Daoy (cell line): ENCODE data around the gene PPP2R2C. TPM values are rescaled to one million over a fixed set of nuclear protein-coding genes. Genes with fewer than 3 reads are reported as not detected.
A peak's percentile ranks its signal among the peaks of the same experiment; 100 is the strongest.

Experiments
- DNase-seq: peaks from one replicate; pipeline ENCODE4 v3.0.0-alpha.2; 2015; ENCODE audit warnings: low read depth
- total RNA-seq: library from RNA; depleted of rRNA; stranded (reverse); fragments of >200 nt; shearing (Covaris generic); gene quantifications from 2 replicates; pipeline ENCODE4 v1.2.3, GENCODE V29; 2014

PPP2R2C gene
- total RNA-seq, 1 experiment from 2014 or later, result 0.86 TPM

DNA sequence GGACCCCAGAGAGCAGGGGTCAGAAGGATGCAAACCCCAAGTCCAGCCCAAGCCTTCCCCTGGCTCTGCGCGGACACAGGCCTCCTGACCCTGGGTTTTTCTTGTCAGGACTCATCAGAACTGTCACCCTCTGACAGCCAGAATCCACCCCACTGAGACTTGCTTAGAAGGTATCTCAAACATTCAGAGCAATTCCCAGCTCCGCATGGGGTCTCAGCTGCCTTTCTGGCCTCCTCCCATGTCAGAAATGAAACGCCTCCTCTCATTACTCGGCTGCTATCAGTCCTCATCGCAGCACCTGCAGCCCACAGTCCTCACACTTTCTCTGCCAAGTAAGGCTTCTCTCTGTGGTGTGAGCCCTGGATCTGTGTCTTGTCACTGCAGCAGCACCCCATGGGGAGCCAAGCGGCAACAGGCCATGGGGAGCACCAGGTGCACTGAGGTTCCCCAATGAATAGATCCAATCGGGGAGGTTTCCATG is 105.0 kb downstream of the PPP2R2C start:
- no peak for DNase-seq

DNA sequence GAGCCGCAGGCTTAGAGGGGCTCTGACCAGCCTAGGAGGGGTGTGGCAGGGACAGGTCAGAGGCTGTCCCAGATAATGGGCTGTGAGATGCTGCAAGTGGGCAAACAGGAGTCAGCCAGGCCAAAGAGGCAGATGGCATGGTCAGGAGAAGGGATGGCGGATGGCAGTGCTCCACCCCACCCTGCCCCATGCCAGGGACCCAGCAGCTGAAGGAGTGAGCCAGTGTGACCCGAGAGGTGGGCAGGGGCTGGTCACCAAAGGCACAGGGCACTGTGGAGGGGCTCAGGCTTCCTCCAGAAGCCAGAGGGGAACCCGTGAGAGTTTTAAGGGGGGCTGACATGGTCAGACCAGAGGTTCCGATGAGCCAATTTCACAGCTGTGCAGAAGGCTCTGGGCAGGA is 105.8 kb downstream of the PPP2R2C start:
- DNase-seq, result no peak

- DNase-seq, result no peak
Observed at GRCh38 chr4:6365545-6366086, 106.8 kb downstream of the PPP2R2C start.

DNA sequence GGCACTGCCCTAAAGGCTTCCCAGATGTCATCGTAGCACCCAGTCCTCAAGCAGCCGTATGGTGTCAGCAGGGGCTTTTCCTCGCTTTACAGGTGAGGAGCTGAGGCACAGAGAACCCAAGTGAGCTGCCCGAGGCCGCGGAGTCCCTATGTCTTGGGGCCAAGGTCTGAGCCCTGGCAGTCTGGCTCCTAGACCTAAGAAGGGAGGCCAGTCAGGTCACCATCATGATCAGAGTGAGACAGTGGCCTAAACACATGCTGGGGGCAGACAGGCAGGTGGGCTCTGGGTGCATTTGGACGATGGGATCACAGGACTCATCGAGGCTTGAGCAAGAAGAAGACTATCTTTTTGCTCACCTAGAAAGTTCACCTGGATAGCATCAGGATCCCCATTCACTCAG is 107.8 kb downstream of the PPP2R2C start:
- DNase-seq, result no peak

DNA sequence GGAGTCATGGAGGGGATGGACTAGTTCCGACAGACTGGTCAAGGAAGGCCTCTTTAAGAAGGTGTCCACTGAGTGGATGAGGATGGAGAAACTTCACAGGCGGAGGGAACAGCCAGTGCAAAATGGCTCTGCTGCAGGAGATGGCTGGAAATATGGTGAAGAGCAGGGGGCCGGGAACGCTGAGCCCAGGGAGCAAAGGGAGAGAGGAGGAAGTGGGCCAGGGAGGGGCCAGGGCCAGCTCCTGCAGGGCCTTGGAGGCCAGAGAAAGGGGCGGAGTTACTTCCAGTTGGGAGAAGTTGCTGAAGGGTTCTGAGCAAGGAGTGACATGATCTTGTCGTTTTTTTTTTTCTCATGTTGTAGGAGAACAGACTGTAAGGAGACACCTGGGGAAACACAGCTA is 108.3 kb downstream of the PPP2R2C start:
- DNase-seq, result no peak

GRCh38 chr4:6362896-6363295 is 109.5 kb downstream of the PPP2R2C start:
- DNase-seq, result peak; percentile 57

GRCh38 chr4:6362243-6362885 is 110.0 kb downstream of the PPP2R2C start:
- DNase-seq, result no peak

DNA sequence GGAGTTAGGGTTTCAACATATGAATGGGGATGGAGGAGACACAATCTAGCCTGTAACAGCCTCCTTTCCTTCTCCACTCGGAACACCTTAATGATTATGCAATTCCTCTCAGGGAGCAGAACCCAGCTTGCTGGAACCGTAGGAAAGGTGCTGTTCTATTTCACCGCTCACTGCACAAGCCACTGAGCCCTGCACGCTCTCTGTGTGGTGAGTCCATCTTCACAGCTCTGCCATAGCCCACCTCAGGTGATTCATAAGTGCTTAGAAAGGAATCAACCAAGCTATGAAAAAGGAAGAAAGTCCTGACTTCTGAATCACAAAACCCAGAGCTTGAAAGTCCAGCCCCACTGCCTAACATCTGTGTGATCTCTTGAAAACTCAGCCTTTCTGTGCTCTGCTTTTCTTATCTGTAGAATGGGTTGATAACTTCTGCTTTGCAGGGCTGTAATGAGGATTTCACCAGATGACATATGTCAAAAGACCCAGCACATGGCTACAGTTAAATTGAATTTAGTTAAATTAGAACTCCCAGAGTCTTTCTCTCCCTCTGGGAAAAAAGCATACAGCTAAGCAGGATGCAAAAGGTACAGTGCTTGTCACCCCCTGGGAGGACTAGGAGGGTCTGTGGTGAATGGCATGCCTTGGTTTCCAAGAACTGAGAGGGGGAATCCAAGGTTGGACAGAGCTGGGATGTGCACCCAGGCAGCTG is 111.2 kb downstream of the PPP2R2C start:
- DNase-seq, result no peak

- peak; percentile 46 for DNase-seq
Observed at GRCh38 chr4:6360385-6360784, 112.0 kb downstream of the PPP2R2C start.

- DNase-seq, result no peak
Observed at GRCh38 chr4:6359536-6360308, 112.7 kb downstream of the PPP2R2C start.

DNA sequence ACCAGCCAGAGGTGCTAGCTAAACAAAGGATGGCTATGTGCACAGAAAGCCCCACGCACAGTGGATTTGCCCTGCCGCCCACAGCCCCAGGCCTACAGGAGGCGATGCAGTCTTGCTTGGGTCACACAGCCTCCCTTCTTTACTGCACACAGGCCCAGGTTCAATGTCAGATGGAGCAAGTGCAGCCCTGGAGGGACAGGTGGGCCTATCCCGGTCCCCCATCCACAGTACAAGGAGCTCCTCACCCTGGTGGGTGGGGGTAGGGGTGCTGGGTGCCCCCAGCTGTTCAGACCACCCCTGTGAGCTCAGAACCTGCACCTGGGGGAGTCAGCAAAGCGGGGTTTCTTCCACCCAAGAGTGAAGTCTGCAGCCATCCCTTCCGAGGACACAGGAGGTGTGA is 114.9 kb downstream of the PPP2R2C start:
- DNase-seq, result no peak

- no peak for DNase-seq
Observed at GRCh38 chr4:6356076-6356560, 116.3 kb downstream of the PPP2R2C start.

DNA sequence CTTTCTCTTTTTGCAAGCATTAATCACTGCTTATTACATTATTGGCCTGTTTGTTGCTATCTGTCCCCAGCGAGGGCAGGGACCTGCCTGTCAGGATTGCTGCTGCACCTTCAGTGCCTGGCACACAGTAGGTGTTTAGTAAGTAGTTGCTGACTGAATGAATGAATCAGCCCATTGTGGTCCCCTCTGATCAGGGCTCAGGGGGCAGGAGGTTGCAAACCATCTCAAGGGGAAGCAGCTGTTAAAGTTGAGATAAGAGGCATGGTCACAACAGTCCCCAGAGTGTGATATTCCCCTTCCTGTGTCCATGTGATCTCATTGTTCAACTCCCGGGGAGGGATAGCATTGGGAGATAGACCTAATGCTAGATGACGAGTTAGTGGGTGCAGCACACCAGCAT is 117.4 kb downstream of the PPP2R2C start:
- no peak for DNase-seq

- DNase-seq, result no peak
Observed at GRCh38 chr4:6354626-6355025, 117.8 kb downstream of the PPP2R2C start.

DNA sequence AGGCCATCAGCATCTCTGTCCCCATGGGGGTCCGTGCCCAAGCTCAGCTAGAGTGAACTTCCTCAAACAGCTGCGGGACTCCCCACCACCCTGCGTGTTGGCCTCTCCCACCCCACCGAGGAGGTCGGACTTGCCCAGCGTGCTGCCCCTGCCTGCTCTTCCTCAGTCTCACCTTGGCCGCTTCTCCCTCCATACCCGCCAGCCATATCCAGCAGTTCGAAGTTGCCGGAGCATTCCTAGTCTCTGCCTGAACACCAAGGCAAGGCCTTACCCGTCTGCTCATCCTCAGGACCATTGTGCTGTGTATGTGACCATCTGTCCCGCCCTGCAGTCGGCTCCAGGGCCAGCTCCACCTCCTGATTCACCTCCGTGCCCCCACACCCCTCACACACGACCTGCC is 118.3 kb downstream of the PPP2R2C start:
- no peak for DNase-seq

DNA sequence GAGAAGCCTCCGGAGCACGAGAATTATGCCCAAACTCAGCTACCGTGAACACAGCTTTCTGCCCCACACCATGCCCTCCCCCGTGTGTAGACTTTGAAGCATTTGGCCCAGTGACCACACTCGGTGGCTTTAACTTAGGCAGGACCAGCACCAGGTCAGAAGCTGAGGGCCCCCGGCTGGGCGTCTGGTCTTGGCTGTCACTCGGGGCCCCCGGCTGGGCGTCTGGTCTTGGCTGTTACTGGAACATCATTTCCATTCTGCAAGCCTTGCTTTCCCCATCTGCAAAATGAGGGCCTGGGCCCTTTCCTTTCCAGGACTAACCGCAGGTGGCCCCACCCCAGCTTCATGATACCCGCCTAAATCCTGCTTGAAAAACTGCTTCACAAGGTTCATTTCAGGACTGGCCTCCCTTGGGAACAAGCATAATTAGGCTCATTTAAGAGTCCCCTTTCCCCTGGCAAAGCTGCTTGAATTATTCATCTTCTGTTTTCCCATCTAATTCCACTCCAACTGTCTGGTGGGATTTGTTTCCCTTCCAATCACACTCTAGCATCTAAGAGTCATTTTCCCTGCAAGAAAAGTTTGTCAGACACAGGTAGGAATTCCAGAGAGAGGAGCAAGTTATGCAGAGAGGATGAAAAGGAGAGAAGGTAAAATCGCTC is 120.3 kb downstream of the PPP2R2C start:
- no peak for DNase-seq

DNA sequence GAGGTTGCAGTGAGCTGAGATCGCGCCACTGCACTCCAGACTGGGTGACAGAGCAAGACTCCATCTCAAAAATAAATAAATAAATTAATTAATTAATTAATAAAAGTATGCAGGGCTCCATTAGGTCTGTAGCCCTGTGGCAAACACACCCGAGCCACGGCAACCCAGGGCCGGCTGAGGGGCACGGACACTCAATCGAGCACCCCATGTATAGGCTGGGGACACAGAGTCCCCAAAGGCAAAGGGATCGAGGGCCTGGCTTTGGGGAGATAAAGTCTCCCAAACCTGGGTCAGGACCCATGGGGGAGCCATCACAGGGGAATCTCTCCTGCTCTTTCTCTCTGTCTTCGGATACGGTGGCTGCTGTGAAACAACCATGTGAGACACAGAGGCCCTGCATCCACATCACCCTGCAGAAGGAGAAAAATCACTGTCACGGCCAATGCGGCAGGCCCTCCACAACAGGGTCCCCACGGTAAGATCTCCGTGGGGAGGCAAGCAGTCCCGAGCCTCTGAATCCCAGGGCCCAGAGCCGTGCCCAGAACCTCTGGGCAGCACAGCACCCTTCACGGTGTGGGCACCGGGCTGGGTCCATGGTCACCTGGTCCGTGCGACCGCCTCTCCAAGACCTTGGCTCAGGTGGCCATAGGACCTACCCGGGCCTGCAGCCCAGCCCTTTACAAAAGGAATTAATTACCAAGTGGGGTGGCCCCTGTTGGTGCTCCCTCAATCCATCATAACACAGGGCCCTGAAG is 121.0 kb downstream of the PPP2R2C start:
- DNase-seq, result no peak

- no peak for DNase-seq
Observed at GRCh38 chr4:6350646-6351045, 121.8 kb downstream of the PPP2R2C start.

DNA sequence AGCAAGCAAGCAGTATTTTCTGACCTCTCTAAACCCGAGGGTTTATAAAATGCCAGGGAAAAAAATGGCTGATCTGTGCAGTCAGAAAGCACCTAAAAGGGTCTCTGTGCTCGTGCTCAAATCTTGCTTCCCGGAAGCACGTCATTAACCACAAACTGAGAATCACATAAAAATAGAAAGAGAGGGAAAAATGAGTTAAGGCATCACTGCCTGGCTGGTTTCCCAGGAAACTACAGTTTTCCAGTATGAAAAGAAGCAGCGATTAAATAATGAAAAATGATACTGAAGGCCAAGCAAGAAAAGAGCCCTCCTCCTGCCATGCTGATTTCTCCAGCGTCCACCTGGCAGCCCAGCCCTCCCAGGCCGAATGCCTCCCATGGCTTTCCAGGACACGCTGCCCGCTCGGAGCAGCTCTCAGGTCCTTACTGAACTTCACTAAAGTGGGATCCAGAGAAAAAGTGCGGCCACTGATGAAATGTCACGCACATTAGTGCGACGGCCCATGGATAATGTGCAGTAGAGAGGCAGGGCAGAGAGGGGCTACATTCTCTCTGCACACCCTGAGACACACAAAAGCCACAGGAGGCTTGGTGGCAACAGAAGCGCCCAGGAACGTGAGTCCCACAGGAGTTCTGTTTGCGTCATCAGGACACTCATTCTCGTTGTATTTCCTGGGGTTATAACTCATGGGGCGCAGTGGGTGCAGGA is 122.4 kb downstream of the PPP2R2C start:
- DNase-seq, result no peak

GRCh38 chr4:6348408-6348807 is 124.0 kb downstream of the PPP2R2C start:
- no peak for DNase-seq
